Ishikawa (cell line): ENCODE measurements around the gene DNER.

ENCODE experiments used
- EGR1 ChIP-seq: IDR thresholded peaks from 2 replicates; pipeline ENCODE4 v1.6.1; 2012
- FOXM1 ChIP-seq: IDR thresholded peaks from 2 replicates; pipeline ENCODE4 v1.6.1; 2012; ENCODE audit warnings: low read depth, borderline replicate concordance

GRCh38 chr2:229393926-229394325 is 320.4 kb downstream of the DNER start:
- TF ChIP-seq EGR1 (no peak), FOXM1 (no peak)
